ENCODE data around the gene RBFOX2.

DNA sequence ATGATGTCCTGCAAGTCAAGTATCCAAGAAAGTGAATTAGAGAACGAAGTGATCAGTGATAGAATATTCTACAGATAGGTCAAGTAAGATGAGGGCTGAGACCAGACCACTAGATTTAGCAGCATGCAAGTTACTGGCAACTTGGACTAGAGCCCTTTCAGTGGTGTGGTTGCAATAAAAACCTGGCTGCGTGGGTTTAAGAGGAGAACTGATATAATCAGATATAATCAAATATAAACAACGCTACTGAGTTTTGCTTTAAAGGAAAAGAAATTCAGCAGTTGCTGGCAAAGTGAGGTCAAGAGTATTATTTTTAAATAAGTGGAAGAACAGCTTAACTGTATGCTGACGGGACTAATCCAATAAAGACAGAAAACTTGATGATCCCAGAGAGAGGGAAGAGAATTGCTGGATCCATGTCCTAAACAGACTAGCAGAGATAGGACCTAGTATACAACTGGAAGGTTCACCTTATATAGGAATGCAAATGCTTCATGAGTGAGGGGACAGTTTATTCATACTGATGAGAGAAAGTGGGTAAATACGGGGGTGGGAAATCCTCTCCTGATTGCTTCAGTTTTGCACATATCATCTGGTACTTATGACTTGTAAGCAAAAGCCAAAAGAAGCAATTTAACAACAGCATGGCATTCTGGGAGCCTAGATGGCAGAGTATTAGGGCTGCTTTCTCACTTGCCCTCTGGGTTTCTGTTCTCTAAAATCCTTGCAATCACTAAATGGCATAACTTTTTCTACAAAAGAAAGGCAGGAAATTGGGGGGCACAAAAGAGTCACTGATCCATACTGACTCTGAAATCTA, 146.2 kb downstream of the RBFOX2 start:
- TF ChIP-seq, protein P1, sequence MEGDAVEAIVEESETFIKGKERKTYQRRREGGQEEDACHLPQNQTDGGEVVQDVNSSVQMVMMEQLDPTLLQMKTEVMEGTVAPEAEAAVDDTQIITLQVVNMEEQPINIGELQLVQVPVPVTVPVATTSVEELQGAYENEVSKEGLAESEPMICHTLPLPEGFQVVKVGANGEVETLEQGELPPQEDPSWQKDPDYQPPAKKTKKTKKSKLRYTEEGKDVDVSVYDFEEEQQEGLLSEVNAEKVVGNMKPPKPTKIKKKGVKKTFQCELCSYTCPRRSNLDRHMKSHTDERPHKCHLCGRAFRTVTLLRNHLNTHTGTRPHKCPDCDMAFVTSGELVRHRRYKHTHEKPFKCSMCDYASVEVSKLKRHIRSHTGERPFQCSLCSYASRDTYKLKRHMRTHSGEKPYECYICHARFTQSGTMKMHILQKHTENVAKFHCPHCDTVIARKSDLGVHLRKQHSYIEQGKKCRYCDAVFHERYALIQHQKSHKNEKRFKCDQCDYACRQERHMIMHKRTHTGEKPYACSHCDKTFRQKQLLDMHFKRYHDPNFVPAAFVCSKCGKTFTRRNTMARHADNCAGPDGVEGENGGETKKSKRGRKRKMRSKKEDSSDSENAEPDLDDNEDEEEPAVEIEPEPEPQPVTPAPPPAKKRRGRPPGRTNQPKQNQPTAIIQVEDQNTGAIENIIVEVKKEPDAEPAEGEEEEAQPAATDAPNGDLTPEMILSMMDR (IDR thresholded peaks at IDR 0.05) = no peak
- TF ChIP-seq POLR2A (IDR thresholded peaks at IDR 0.05) = no peak
